H9 (cell line): ENCODE results near the gene LYST. TPM values are rescaled to one million over a fixed set of nuclear protein-coding genes. Genes with fewer than 3 reads are reported as not detected.

Experiments used
- DNase-seq: peaks from one replicate; pipeline ENCODE4 v3.0.0-alpha.2; 2017
- H2AFZ ChIP-seq: one replicate; pipeline ENCODE4 v1.6.1; 2013; ENCODE audit warnings: mild to moderate bottlenecking, low read length, control low read depth, moderate library complexity
- H2AK5ac ChIP-seq: 2 replicates; pipeline ENCODE4 v1.6.1; 2013; ENCODE audit warnings: low read length, control low read depth, mixed read lengths; ENCODE audit not compliant: insufficient read length
- H2BK120ac ChIP-seq: one replicate; pipeline ENCODE4 v1.6.1; 2013; ENCODE audit warnings: low read depth, mild to moderate bottlenecking, low read length, control low read depth, inconsistent platforms; ENCODE audit not compliant: poor library complexity, severe bottlenecking
- H2BK12ac ChIP-seq: 2 replicates; pipeline ENCODE4 v1.6.1; 2013; ENCODE audit warnings: low read length, control low read depth, mixed read lengths, low read depth; ENCODE audit not compliant: insufficient read length
- H2BK15ac ChIP-seq: 2 replicates; pipeline ENCODE4 v1.6.1; 2013; ENCODE audit warnings: low read depth, low read length, control low read depth
- H2BK20ac ChIP-seq: one replicate; pipeline ENCODE4 v1.6.1; 2013; ENCODE audit warnings: low read depth, mild to moderate bottlenecking, low read length, control low read depth, inconsistent platforms; ENCODE audit not compliant: poor library complexity, severe bottlenecking
- H2BK5ac ChIP-seq: 2 replicates; pipeline ENCODE4 v1.6.1; 2013; ENCODE audit warnings: low read length, control low read depth, mixed read lengths; ENCODE audit not compliant: insufficient read length
- H3K14ac ChIP-seq: 2 replicates; pipeline ENCODE4 v1.6.1; 2013; ENCODE audit warnings: low read length, control low read depth; ENCODE audit not compliant: insufficient read depth
- H3K18ac ChIP-seq: 2 replicates; pipeline ENCODE4 v1.6.1; 2013; ENCODE audit warnings: low read depth, mild to moderate bottlenecking, mixed read lengths, low read length, control low read depth; ENCODE audit not compliant: insufficient read length
- H3K23ac ChIP-seq: 2 replicates; pipeline ENCODE4 v1.6.1; 2013; ENCODE audit warnings: low read length, control low read depth, mixed read lengths, low read depth; ENCODE audit not compliant: insufficient read length
- H3K23me2 ChIP-seq: 2 replicates; pipeline ENCODE4 v1.6.1; 2013; ENCODE audit warnings: low read depth, mild to moderate bottlenecking, mixed read lengths, low read length, control low read depth; ENCODE audit not compliant: insufficient read length, poor library complexity, severe bottlenecking
- H3K27ac ChIP-seq: 2 replicates; pipeline ENCODE4 v1.5.1; 2013; ENCODE audit warnings: low read length, control low read depth, mixed read lengths, low read depth; ENCODE audit not compliant: insufficient read length
- H3K27me3 ChIP-seq: 2 replicates; pipeline ENCODE4 v1.6.1; 2013; ENCODE audit warnings: low read length, control low read depth, inconsistent platforms; ENCODE audit not compliant: insufficient read depth
- H3K4ac ChIP-seq: 2 replicates; pipeline ENCODE4 v1.6.1; 2013; ENCODE audit warnings: low read depth, mild to moderate bottlenecking, control low read depth, inconsistent platforms, low read length, moderate library complexity
- H3K4me1 ChIP-seq: 2 replicates; pipeline ENCODE4 v1.6.1; 2013; ENCODE audit warnings: low read length, control low read depth, inconsistent platforms; ENCODE audit not compliant: insufficient read depth
- H3K4me2 ChIP-seq: 2 replicates; pipeline ENCODE4 v1.6.1; 2013; ENCODE audit warnings: low read length, control low read depth, mixed read lengths; ENCODE audit not compliant: insufficient read length, insufficient read depth
- H3K56ac ChIP-seq: 2 replicates; pipeline ENCODE4 v1.6.1; 2013; ENCODE audit warnings: low read depth, mild to moderate bottlenecking, mixed read lengths, low read length, control low read depth; ENCODE audit not compliant: insufficient read length
- H3K79me1 ChIP-seq: 2 replicates; pipeline ENCODE4 v1.6.1; 2013; ENCODE audit warnings: low read depth, mild to moderate bottlenecking, moderate library complexity, low read length, control low read depth, inconsistent platforms; ENCODE audit not compliant: insufficient read depth, poor library complexity, severe bottlenecking
- H3K79me2 ChIP-seq: 2 replicates; pipeline ENCODE4 v1.6.1; 2013; ENCODE audit warnings: low read length, control low read depth, inconsistent platforms; ENCODE audit not compliant: insufficient read depth
- H3K9ac ChIP-seq: 2 replicates; pipeline ENCODE4 v1.6.1; 2013; ENCODE audit warnings: low read length, control low read depth, mixed read lengths; ENCODE audit not compliant: insufficient read length; ENCODE audit errors: extremely low read depth
- H3K9me3 ChIP-seq: one replicate; pipeline ENCODE4 v1.6.1; 2013; ENCODE audit warnings: low read depth, low read length, inconsistent platforms; ENCODE audit not compliant: control insufficient read depth
- H3T11ph ChIP-seq: one replicate; pipeline ENCODE4 v1.6.1; 2013; ENCODE audit warnings: mild to moderate bottlenecking, low read length, control low read depth, inconsistent platforms
- H4K20me1 ChIP-seq: one replicate; pipeline ENCODE4 v1.6.1; 2013; ENCODE audit not compliant: control insufficient read depth, insufficient read length, insufficient read depth
- H4K5ac ChIP-seq: 2 replicates; pipeline ENCODE4 v1.6.1; 2013; ENCODE audit warnings: low read depth, mild to moderate bottlenecking, mixed read lengths, low read length, control low read depth; ENCODE audit not compliant: insufficient read length
- H4K8ac ChIP-seq: replicated peaks from 2 replicates; pipeline ENCODE4 v1.6.1; 2013; ENCODE audit warnings: low read length, control low read depth, mixed read lengths, low read depth; ENCODE audit not compliant: insufficient read length
- H4K91ac ChIP-seq: 2 replicates; pipeline ENCODE4 v1.6.1; 2013; ENCODE audit warnings: low read depth, mild to moderate bottlenecking, moderate library complexity, mixed read lengths, low read length, control low read depth; ENCODE audit not compliant: insufficient read length
- H3K27ac Mint-ChIP-seq, 3 experiments: 2 replicates in 2 of 3; 3 replicates in 1 of 3; pipeline ENCODE4 v1.8.0; 2020 to 2021; ENCODE audit warnings: mixed read lengths in 3 of 3, mild to moderate bottlenecking in 1 of 3, moderate library complexity in 1 of 3
- H3K27me3 Mint-ChIP-seq: 2 replicates; pipeline ENCODE4 v1.8.0; 2021; ENCODE audit warnings: low read depth, mild to moderate bottlenecking, moderate library complexity, mixed read lengths
- H3K36me3 Mint-ChIP-seq, 3 experiments: 2 replicates in 2 of 3; 3 replicates in 1 of 3; pipeline ENCODE4 v1.8.0; 2020 to 2021; ENCODE audit warnings: low read depth in 3 of 3, mixed read lengths in 3 of 3; ENCODE audit not compliant: insufficient read depth in 1 of 3
- H3K4me1 Mint-ChIP-seq, 2 experiments: 2 replicates each; pipeline ENCODE4 v1.8.0; 2020; ENCODE audit warnings: mixed read lengths in 2 of 2
- H3K4me3 Mint-ChIP-seq, 2 experiments: 2 replicates in 1 of 2; 3 replicates in 1 of 2; pipeline ENCODE4 v1.8.0; 2020 to 2021; ENCODE audit warnings: mild to moderate bottlenecking in 2 of 2, mixed read lengths in 2 of 2, moderate library complexity in 1 of 2
- H3K9me3 Mint-ChIP-seq, 2 experiments: 2 replicates in 1 of 2; 3 replicates in 1 of 2; pipeline ENCODE4 v1.8.0; 2020; ENCODE audit warnings: mild to moderate bottlenecking in 2 of 2, mixed read lengths in 2 of 2, moderate library complexity in 1 of 2
- CTCF ChIP-seq: fragments of 200-600 bp; sonication (generic); conservative IDR thresholded peaks from 3 replicates; pipeline ENCODE4 v1.8.0; 2021; ENCODE audit warnings: antibody characterized with exemption, mild to moderate bottlenecking
- WGBS: extraction: QIAGEN DNeasy Blood & Tissue Kit; methylation state at CpG from one replicate; pipeline ENCODE4 v1.1.7; 2013; ENCODE audit warnings: missing lambda C conversion rate, low lambda C conversion rate, mixed read lengths; ENCODE audit not compliant: insufficient read length; ENCODE audit errors: extremely low coverage; 5-methylcytosine and 5-hydroxymethylcytosine counted together
- total RNA-seq: library from RNA; stranded (reverse); gene quantifications from 2 replicates; pipeline ENCODE4 v1.2.1, GENCODE V29; 2021

Gene LYST
- total RNA-seq, 1 experiment from 2014 or later: 0.13 TPM

DNA sequence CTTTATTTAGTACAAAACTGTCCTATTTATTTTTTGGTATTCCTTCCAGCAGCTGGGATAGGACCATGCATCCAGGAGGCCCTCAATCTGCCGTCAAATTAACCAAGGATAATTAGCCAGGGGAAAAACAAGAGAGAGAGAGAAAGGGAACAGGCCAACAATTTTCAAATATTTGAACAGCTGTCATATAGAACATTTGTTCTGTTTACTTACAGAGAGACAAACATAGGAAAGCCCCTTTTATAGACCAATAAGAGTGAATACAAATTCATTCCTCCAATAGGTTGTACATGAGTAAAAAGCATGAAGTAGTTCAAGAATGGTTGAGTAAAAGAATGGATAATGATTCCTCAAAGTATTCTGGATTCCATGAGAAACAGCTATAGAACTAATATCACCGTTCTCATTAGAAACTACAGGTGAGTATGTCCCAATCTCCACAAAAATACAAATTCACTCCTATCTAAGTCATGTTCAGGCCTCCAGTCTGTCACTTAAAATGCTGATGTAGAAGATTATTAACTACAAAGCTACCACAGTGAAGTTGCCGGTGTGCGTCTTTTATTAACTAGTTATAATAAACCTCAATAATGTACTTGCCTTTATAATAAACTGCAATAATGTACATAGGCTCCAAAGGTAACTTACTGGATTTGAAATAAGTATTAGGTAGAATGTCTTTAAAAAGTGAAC is 152.4 kb downstream of the LYST start:
- H3K27ac ChIP-seq: no peak overlapping the region
- H3K23ac ChIP-seq: no peak overlapping the region
- H3K56ac ChIP-seq: no peak overlapping the region
- H3K9me3 Mint-ChIP-seq: no peaks in the 10 kb centered on the region
- H3K9me3 ChIP-seq: no peaks in the 10 kb centered on the region
- no peak for TF ChIP-seq CTCF
- H3K23me2 ChIP-seq: no peaks in the 10 kb centered on the region
- H3K79me1 ChIP-seq: no peaks in the 10 kb centered on the region
- H3K36me3 Mint-ChIP-seq: no peaks in the 10 kb centered on the region
- H3K27me3 Mint-ChIP-seq: no peaks in the 10 kb centered on the region
- H4K20me1 ChIP-seq: no peaks in the 10 kb centered on the region
- H2BK20ac ChIP-seq: no peak overlapping the region
- H3K4ac ChIP-seq: no peak overlapping the region
- H2BK15ac ChIP-seq: no peak overlapping the region
- no peaks in the 10 kb centered on the region for H3K4me1 ChIP-seq
- H3K79me2 ChIP-seq: no peaks in the 10 kb centered on the region
- H3K14ac ChIP-seq: no peak overlapping the region
- no peak overlapping the region for H3K27ac Mint-ChIP-seq
- no peak overlapping the region for H3K18ac ChIP-seq
- H3T11ph ChIP-seq: no peak overlapping the region
- no peak overlapping the region for H3K4me2 ChIP-seq
- H2BK120ac ChIP-seq: no peak overlapping the region
- H2BK12ac ChIP-seq: no peak overlapping the region
- no peaks in the 10 kb centered on the region for H3K27me3 ChIP-seq
- no peak overlapping the region for H4K91ac ChIP-seq
- peaks cover under 1 to 7% of the 10 kb centered on the region in 2 experiments; a peak in 3 of 4 replicates for H3K4me1 Mint-ChIP-seq
- no peak overlapping the region for H2AFZ ChIP-seq
- H3K9ac ChIP-seq: no peak overlapping the region
- no peak overlapping the region for H4K5ac ChIP-seq
- WGBS: no CpG with 5 or more reads among the region's 4 CpGs
- no peak overlapping the region for H2BK5ac ChIP-seq
- H4K8ac ChIP-seq: no peak overlapping the region
- DNase-seq: no peak
- H2AK5ac ChIP-seq: no peak overlapping the region
- H3K4me3 Mint-ChIP-seq: no peak overlapping the region
